Endothelial cell (in vitro differentiated cells): ENCODE measurements around the gene PTTG2. TPM values are rescaled to one million over a fixed set of nuclear protein-coding genes. Genes with fewer than 3 reads are reported as not detected.

Source experiments
- DNase-seq: peaks from one replicate; pipeline ENCODE4 v3.0.0; 2021; ENCODE audit warnings: low spot score
- H3K27ac Mint-ChIP-seq: one replicate; pipeline ENCODE4 v1.8.0; 2021; ENCODE audit warnings: mixed read lengths, inconsistent platforms; ENCODE audit not compliant: unreplicated experiment
- H3K27me3 Mint-ChIP-seq: one replicate; pipeline ENCODE4 v1.8.0; 2021; ENCODE audit warnings: mild to moderate bottlenecking, moderate library complexity, mixed read lengths, inconsistent platforms; ENCODE audit not compliant: unreplicated experiment
- H3K36me3 Mint-ChIP-seq: one replicate; pipeline ENCODE4 v1.8.0; 2021; ENCODE audit warnings: mild to moderate bottlenecking, low read depth, mixed read lengths, inconsistent platforms; ENCODE audit not compliant: unreplicated experiment
- H3K4me1 Mint-ChIP-seq: one replicate; pipeline ENCODE4 v1.8.0; 2021; ENCODE audit warnings: mild to moderate bottlenecking, mixed read lengths, inconsistent platforms; ENCODE audit not compliant: unreplicated experiment
- H3K4me3 Mint-ChIP-seq: one replicate; pipeline ENCODE4 v1.8.0; 2021; ENCODE audit warnings: mild to moderate bottlenecking, mixed read lengths, inconsistent platforms; ENCODE audit not compliant: unreplicated experiment
- H3K9me3 Mint-ChIP-seq: one replicate; pipeline ENCODE4 v1.8.0; 2021; ENCODE audit warnings: mixed read lengths, inconsistent platforms; ENCODE audit not compliant: unreplicated experiment
- CTCF ChIP-seq: fragments of 200-600 bp; sonication (generic); IDR thresholded peaks from one replicate; pipeline ENCODE4 v1.5.0; 2021; ENCODE audit warnings: antibody characterized with exemption; ENCODE audit not compliant: unreplicated experiment
- total RNA-seq: library from RNA; stranded (reverse); fragmentation: NEBNext Ultra II Directional; extraction: Animal tissue kit (Norgen Biotek cat#: 25700); gene quantifications from one replicate; pipeline ENCODE4 v1.2.1, GENCODE V29; 2021; ENCODE audit not compliant: unreplicated experiment

Gene PTTG2
- total RNA-seq, 1 donor from 2014 or later: not detected

GRCh38 chr4:37999000-37999716, 39.0 kb downstream of the PTTG2 start:
- H3K27me3 Mint-ChIP-seq: peaks cover 1% of the 10 kb centered on the region
- TF ChIP-seq CTCF: no peak
- no peaks in the 10 kb centered on the region for H3K36me3 Mint-ChIP-seq
- H3K4me3 Mint-ChIP-seq: no peak overlapping the region
- H3K9me3 Mint-ChIP-seq: no peaks in the 10 kb centered on the region
- no peak for DNase-seq
- peaks cover 6% of the 10 kb centered on the region for H3K4me1 Mint-ChIP-seq
- no peak overlapping the region for H3K27ac Mint-ChIP-seq

GRCh38 chr4:37999965-38000364, 39.8 kb downstream of the PTTG2 start:
- DNase-seq: no peak
- Mint-ChIP-seq H3K36me3 (no peaks in the 10 kb centered on the region), H3K4me3 (no peak overlapping the region), H3K9me3 (no peaks in the 10 kb centered on the region), H3K27me3 (peaks cover 1% of the 10 kb centered on the region), H3K4me1 (peaks cover 11% of the 10 kb centered on the region), H3K27ac (no peak overlapping the region)
- no peak for TF ChIP-seq CTCF

GRCh38 chr4:38001927-38002326, 41.7 kb downstream of the PTTG2 start:
- TF ChIP-seq CTCF: no peak
- Mint-ChIP-seq H3K27me3 (peaks cover 1% of the 10 kb centered on the region), H3K27ac (no peak overlapping the region), H3K4me3 (no peak overlapping the region), H3K36me3 (no peaks in the 10 kb centered on the region), H3K4me1 (peaks cover 14% of the 10 kb centered on the region), H3K9me3 (no peaks in the 10 kb centered on the region)
- no peak for DNase-seq

- H3K9me3 Mint-ChIP-seq: no peaks in the 10 kb centered on the region
- no peak overlapping the region for H3K4me3 Mint-ChIP-seq
- H3K27me3 Mint-ChIP-seq: peaks cover 1% of the 10 kb centered on the region
- H3K27ac Mint-ChIP-seq: no peak overlapping the region
- no peak for TF ChIP-seq CTCF
- H3K36me3 Mint-ChIP-seq: no peaks in the 10 kb centered on the region
- DNase-seq: no peak
- peaks cover 14% of the 10 kb centered on the region for H3K4me1 Mint-ChIP-seq
Observed at GRCh38 chr4:38002451-38003071, 42.4 kb downstream of the PTTG2 start.

GRCh38 chr4:38003102-38003501, 42.9 kb downstream of the PTTG2 start:
- no peaks in the 10 kb centered on the region for H3K36me3 Mint-ChIP-seq
- H3K4me3 Mint-ChIP-seq: no peak overlapping the region
- H3K27me3 Mint-ChIP-seq: peaks cover 1% of the 10 kb centered on the region
- no peak overlapping the region for H3K27ac Mint-ChIP-seq
- H3K4me1 Mint-ChIP-seq: peaks cover 14% of the 10 kb centered on the region
- no peak for TF ChIP-seq CTCF
- DNase-seq: no peak
- no peaks in the 10 kb centered on the region for H3K9me3 Mint-ChIP-seq
